A549 (cell line): Measurements from ENCODE around the gene SEL1L3. TPM values are rescaled to one million over a fixed set of nuclear protein-coding genes. Genes with fewer than 3 reads are reported as not detected.

Experiments used
- ATAC-seq, 2 experiments: fragments of 200-7000 bp in 1 of 2; fragments of >200 bp in 1 of 2; cut with Nextera tagmentation in 1 of 2; cut with Tn5 transposase in 1 of 2; 3 replicates each; pipeline versions ENCODE4 v1.8.0 to v1.9.1; 2018 to 2020; ENCODE audit warnings: mild to moderate bottlenecking in 1 of 2, moderate library complexity in 1 of 2
- CTCF ChIA-PET: fragments of 300-600 bp; sonication (Branson Sonifier 250); formaldehyde crosslinking; extraction: SDS; loops from one replicate; lab custom pipeline; 2021; ENCODE audit warnings: antibody characterized with exemption, inconsistent platforms; lab: Yijun Ruan, JAX
- POLR2A ChIA-PET: fragments of 350-600 bp; formaldehyde crosslinking; extraction: SDS; loops from one replicate; lab custom pipeline; 2021; ENCODE audit warnings: antibody characterized with exemption, inconsistent platforms; lab: Yijun Ruan, JAX
- DNase-seq, 2 experiments: peaks; one replicate each; pipeline versions ENCODE4 v3.0.0 to v3.0.0-alpha.2; 2011 to 2016; ENCODE audit warnings: low read depth in 1 of 2, low spot score in 1 of 2
- FAIRE-seq: peaks from 2 replicates; lab custom pipeline; 2011; peaks lifted over from hg19 to GRCh38; lab: Jason Lieb, UNC
- H3K27ac ChIP-seq, 2 experiments: fragments of >200 bp; sonication (Bioruptor Twin); formaldehyde crosslinking; 3 replicates each; pipeline ENCODE4 v1.5.1; 2016 to 2017
- H3K4me1 ChIP-seq: fragments of >200 bp; sonication (Bioruptor Twin); formaldehyde crosslinking; 3 replicates; pipeline ENCODE4 v1.6.1; 2016
- H3K4me2 ChIP-seq: fragments of >200 bp; sonication (Bioruptor Twin); formaldehyde crosslinking; 3 replicates; pipeline ENCODE4 v1.6.1; 2016
- H3K4me3 ChIP-seq: fragments of >200 bp; sonication (Bioruptor Twin); formaldehyde crosslinking; 3 replicates; pipeline ENCODE4 v1.5.1; 2016
- H3K9me3 ChIP-seq: fragments of >200 bp; sonication (Bioruptor Twin); formaldehyde crosslinking; 3 replicates; pipeline ENCODE4 v1.6.1; 2016
- ATOH8 ChIP-seq: fragments of 250-450 bp; sonication (Bioruptor Pico); IDR thresholded peaks from 2 replicates; pipeline ENCODE4 v1.5.0; 2020; ENCODE audit warnings: low read depth, mild to moderate bottlenecking, moderate library complexity
- CBX2 ChIP-seq: fragments of 200-600 bp; sonication (generic); IDR thresholded peaks from 2 replicates; pipeline ENCODE4 v1.6.1; 2016; ENCODE audit warnings: low read depth, mild to moderate bottlenecking, borderline replicate concordance
- CBX8 ChIP-seq: fragments of 200-600 bp; sonication (generic); IDR thresholded peaks from 2 replicates; pipeline ENCODE4 v1.6.1; 2016
- CEBPB ChIP-seq, 2 experiments: fragments of >200 bp in 1 of 2; sonication (Bioruptor Twin) in 1 of 2; formaldehyde crosslinking in 1 of 2; IDR thresholded peaks; 2 replicates each; pipeline ENCODE4 v1.6.1; 2012 to 2016
- CHD2 ChIP-seq: fragments of 150-350 bp; IDR thresholded peaks from 2 replicates; pipeline ENCODE4 v1.6.1; 2014; ENCODE audit warnings: low read length; ENCODE audit not compliant: partially characterized antibody
- CTCF ChIP-seq: fragments of >200 bp; sonication (Bioruptor Twin); formaldehyde crosslinking; IDR thresholded peaks from 3 replicates; pipeline ENCODE4 v1.5.1; 2016
- EHF ChIP-seq: fragments of 250-450 bp; sonication (Bioruptor Pico); IDR thresholded peaks from 2 replicates; pipeline ENCODE4 v1.5.0; 2020; ENCODE audit warnings: mild to moderate bottlenecking
- FOSB ChIP-seq: fragments of 250-450 bp; sonication (Bioruptor Pico); IDR thresholded peaks from 2 replicates; pipeline ENCODE4 v1.5.0; 2020; ENCODE audit warnings: mild to moderate bottlenecking, moderate library complexity
- GATA3 ChIP-seq: IDR thresholded peaks from 2 replicates; pipeline ENCODE4 v1.6.1; 2012; ENCODE audit warnings: borderline replicate concordance
- HDAC2 ChIP-seq: fragments of 200-600 bp; sonication (generic); IDR thresholded peaks from 2 replicates; pipeline ENCODE4 v1.6.1; 2016
- HOXA7 ChIP-seq: fragments of 250-450 bp; sonication (Bioruptor Pico); IDR thresholded peaks from 2 replicates; pipeline ENCODE4 v1.5.0; 2020; ENCODE audit warnings: mild to moderate bottlenecking, moderate library complexity
- HOXB5 ChIP-seq: fragments of 250-450 bp; sonication (Bioruptor Pico); IDR thresholded peaks from 2 replicates; pipeline ENCODE4 v1.5.0; 2020; ENCODE audit warnings: mild to moderate bottlenecking, moderate library complexity
- JUNB ChIP-seq: fragments of >200 bp; sonication (Bioruptor Twin); formaldehyde crosslinking; IDR thresholded peaks from 2 replicates; pipeline ENCODE4 v1.6.1; 2016
- MAX ChIP-seq: IDR thresholded peaks from 2 replicates; pipeline ENCODE4 v1.6.1; 2012
- MAZ ChIP-seq: fragments of 150-350 bp; IDR thresholded peaks from 2 replicates; pipeline ENCODE4 v1.6.1; 2014; ENCODE audit warnings: antibody characterized with exemption, low read depth, low read length, borderline replicate concordance
- MYC ChIP-seq: IDR thresholded peaks from 2 replicates; pipeline ENCODE4 v1.6.1; 2012; ENCODE audit warnings: mild to moderate bottlenecking, inconsistent platforms, low read length, improper control_type of control experiment, borderline replicate concordance
- NPAS2 ChIP-seq: fragments of 250-450 bp; sonication (Bioruptor Pico); IDR thresholded peaks from 2 replicates; pipeline ENCODE4 v1.8.0; 2022; ENCODE audit warnings: mild to moderate bottlenecking, moderate library complexity, borderline replicate concordance
- PBX3 ChIP-seq: IDR thresholded peaks from 2 replicates; pipeline ENCODE4 v1.6.1; 2012
- POLR2A ChIP-seq: IDR thresholded peaks from 2 replicates; pipeline ENCODE4 v1.6.1; 2012; ENCODE audit warnings: mild to moderate bottlenecking, low read length
- REST ChIP-seq: fragments of 200-600 bp; sonication (generic); IDR thresholded peaks from 2 replicates; pipeline ENCODE4 v1.6.1; 2016; ENCODE audit warnings: antibody characterized with exemption, mild to moderate bottlenecking, moderate library complexity
- USF2 ChIP-seq: fragments of 450-650 bp; IDR thresholded peaks from 2 replicates; pipeline ENCODE4 v1.6.1; 2014; ENCODE audit warnings: antibody characterized with exemption
- WGBS: methylation state at CpG from one replicate; pipeline ENCODE4 v1.1.6; 2017; ENCODE audit errors: missing lambda C conversion rate; 5-methylcytosine and 5-hydroxymethylcytosine counted together
- polyA plus RNA-seq, 4 experiments: library from polyadenylated mRNA; depleted of rRNA in 3 of 4; stranded (reverse); fragments of >200 nt; fragmentation: RNase III in 1 of 4; extraction: RNeasy Plus Mini Kit Qiagen cat#74134 plus additional on column Dnase treatment in 1 of 4; gene quantifications; 2 replicates in 3 of 4; 3 replicates in 1 of 4; pipeline ENCODE4 v1.2.3, GENCODE V29; 2011 to 2017

SEL1L3 gene
- polyA plus RNA-seq, 2 of the 4 experiments (the other 2 are of a cell fraction) = 26.1 to 27.0 TPM

- no peak for FAIRE-seq
- WGBS = 89% methylated on average over 5 of the region's 5 CpGs
Observed at GRCh38 chr4:25749150-25749794, 113.5 kb downstream of the SEL1L3 start.

GRCh38 chr4:25743971-25744370 lies 118.8 kb downstream of the SEL1L3 start:
- Histone ChIP-seq H3K9me3 (no peaks in the 10 kb centered on the region), H3K27ac (no peak overlapping the region), H3K4me1 (no peaks in the 10 kb centered on the region), H3K4me3 (no peak overlapping the region), H3K4me2 (no peak overlapping the region)
- ATAC-seq (no peak), FAIRE-seq (no peak), DNase-seq (no peak)
- TF ChIP-seq GATA3 (no peak), ATOH8 (CRISPR knock-in tag) (no peak), REST (no peak), NPAS2 (no peak), CTCF (no peak), MYC (no peak), MAX (no peak), CBX8 (no peak), PBX3 (no peak), CEBPB (IDR thresholded peaks at IDR 0.05) (no peak), FOSB (no peak), MAZ (no peak), USF2 (no peak), HDAC2 (no peak), EHF (CRISPR knock-in tag) (no peak), CBX2 (no peak), POLR2A (no peak)
- 87% methylated on average over 3 of the region's 3 CpGs for WGBS
- POLR2A ChIA-PET = no interaction called here
- CTCF ChIA-PET = interaction anchor here (0.8 to 2.2 kb wide), 2 partner anchors 24 to 303 kb away, joined by 6 to 9 read pairs; no protein-coding TSS in a partner anchor

More at GRCh38 chr4:25749150-25749794, 113.5 kb downstream of the SEL1L3 start:
- ChIA-PET CTCF (no interaction called here), POLR2A (no interaction called here)
- no peak overlapping the region for H3K4me2 ChIP-seq
- TF ChIP-seq HOXA7 (CRISPR knock-in tag) = no peak
- TF ChIP-seq ATOH8 (CRISPR knock-in tag) = no peak
- no peak for TF ChIP-seq HOXB5 (CRISPR knock-in tag)
- no peak for TF ChIP-seq CHD2
- TF ChIP-seq JUNB = no peak
- no peak overlapping the region for H3K27ac ChIP-seq
- H3K4me1 ChIP-seq = no peaks in the 10 kb centered on the region
- ATAC-seq (no peak), DNase-seq (no peak)
- H3K9me3 ChIP-seq = no peaks in the 10 kb centered on the region
- no peak overlapping the region for H3K4me3 ChIP-seq
